GM21737 (cell line): ENCODE data around the gene ADAMTS18.
"Not testable (repeated sequence)": the region's sequence is repeated elsewhere in the genome, so short reads cannot be mapped to it uniquely, and the experiment has no call there.

Source experiments
- ATAC-seq: cut with Tn5 transposase; IDR thresholded peaks from one replicate; pipeline ENCODE4 v1.9.1; 2021; ENCODE audit warnings: mild to moderate bottlenecking, moderate library complexity; ENCODE audit not compliant: unreplicated experiment

ADAMTS18 gene

DNA sequence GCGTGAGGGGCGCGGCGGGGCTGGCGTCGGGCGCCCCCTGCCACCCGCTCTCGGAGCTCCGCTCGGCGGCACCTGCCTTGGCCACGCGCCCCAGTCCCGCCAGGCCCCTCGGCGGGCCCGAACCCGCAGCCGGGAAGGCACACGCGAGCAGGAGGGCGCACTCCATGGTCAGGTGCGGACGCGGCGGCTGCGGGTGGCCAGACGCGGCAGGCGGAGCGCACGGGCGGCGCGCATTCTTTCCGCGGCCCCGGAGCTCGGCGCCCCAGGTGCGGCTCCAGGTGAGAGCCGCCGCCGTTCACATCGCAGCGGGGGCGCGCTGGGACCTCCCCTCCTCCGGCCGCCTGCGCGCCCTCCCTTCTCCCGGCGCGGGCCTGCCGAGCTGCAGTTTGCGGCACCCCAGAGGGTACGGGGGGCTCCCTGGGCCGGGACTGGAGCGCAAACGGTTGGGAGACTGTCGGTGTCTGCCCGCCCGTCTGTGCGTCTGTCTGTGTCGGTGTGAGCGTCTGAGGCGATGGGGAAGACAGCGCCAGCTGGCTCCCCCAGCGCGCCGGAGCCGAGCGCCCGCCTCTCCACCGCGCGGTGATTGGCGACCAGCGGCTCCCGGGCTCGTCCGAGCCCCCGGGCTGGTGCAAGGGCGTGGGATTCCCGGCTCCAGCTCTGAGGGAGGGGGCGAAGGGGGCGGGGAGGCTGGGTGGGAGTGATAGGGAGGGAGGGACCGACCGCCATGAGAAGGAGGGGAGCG is at the start of gene ADAMTS18:
Gene ADAMTS18, minus strand, starts transcription at position 505 of the 742 bp plus-strand sequence. Its CDS starts 339 bp downstream, at position 166.
- no peak for ATAC-seq

DNA sequence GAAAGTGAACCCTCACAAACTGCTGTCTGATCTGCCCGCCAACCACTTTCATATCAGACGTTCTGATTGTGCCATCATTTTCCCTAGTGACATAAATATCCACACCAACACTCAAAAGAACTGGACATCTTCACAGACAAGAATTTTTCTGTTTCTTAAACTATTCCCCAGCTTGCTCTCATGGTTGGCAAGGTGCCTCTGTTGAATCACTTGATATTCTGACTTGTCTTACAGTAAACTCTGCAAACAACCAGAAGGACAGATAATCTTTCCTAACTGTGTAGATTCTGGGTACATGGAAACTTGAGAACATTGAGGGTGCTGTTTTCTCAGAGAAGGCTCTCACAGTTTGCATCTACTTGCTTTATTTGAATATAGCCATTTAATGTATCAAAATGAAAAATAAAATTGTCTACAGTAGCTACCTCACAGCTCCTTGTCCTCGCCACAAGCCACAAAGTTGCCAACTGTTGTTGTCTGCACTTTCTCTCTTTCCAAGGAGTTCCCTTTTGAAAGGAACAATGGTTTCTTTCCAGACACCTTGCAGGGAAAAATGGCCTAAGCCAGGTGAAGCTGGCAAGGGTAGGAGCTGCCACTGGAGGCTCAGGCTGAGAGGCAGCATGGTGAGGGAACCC is 46.0 kb upstream of the ADAMTS18 start:
- ATAC-seq: no peak

DNA sequence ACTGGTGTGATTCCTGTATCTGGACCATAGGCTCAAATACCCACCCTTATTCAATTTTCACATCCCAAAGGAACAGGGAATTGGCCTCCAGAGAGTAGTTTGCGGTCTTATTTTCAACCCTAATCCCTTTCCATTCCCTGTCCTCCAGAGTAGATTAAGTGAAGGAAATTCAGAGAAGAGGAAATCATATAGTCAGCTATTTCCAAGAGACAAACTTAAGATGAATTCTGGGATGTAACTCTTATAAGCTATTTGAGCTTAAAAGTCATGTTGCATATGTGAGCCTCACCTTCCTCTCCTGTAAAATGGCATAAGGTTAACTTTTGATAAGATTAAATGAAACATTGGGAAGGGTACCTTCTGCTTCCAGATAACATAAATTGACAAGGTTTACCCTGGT is 37.4 kb upstream of the ADAMTS18 start:
- ATAC-seq: no peak

GRCh38 chr16:77470851-77471250 is 36.0 kb upstream of the ADAMTS18 start:
- ATAC-seq: no peak

DNA sequence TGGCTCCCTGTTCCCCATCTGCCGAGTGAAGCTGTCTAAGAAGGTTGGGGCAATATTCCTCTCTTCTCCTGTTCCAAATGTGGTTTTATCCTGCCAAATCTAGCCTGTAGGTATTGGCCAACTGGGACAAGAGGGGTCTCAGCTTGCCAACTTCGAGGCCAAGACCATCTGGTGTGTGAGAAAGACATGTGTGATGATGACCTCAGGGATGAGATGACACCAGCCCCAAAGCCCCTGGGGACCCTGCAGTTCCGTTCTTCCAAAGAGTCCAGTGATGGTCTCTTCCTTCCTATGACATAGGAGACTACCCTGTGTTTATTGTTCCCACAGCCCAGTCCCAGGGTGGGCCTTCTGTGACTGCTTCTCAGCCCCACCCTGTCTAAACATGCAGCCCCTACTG is 34.8 kb upstream of the ADAMTS18 start:
- ATAC-seq: no peak

- ATAC-seq: no peak
Measured at GRCh38 chr16:77468831-77469230, 34.0 kb upstream of the ADAMTS18 start.

DNA sequence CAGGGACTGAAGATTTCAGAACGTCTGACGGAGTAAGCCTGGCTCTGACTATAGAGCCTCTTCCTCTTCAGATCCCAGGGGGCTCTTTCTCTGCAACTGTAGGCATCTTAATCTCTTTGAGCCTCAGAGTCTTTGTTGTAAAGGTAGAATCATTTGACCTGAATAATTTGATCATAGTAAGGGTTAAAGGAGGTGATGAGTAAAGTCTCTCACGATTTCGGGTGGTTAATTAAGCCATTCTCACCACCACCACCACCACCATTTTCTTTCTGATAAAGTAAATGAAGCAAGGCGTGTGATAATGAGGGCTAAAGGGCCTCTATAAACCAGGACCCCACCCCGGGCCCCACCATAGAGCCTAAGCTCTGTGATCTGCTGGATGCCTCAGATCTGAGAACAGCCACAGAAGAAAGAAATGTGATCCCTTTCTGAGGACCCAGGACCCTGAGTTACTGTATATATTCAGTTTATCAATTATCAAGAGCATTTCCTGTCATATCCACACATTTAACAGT is 33.0 kb upstream of the ADAMTS18 start:
- no peak for ATAC-seq

GRCh38 chr16:77463659-77464058 is 28.8 kb upstream of the ADAMTS18 start:
- ATAC-seq: not testable (repeated sequence)

- ATAC-seq: no peak
Measured at GRCh38 chr16:77462894-77463293, 28.1 kb upstream of the ADAMTS18 start.

DNA sequence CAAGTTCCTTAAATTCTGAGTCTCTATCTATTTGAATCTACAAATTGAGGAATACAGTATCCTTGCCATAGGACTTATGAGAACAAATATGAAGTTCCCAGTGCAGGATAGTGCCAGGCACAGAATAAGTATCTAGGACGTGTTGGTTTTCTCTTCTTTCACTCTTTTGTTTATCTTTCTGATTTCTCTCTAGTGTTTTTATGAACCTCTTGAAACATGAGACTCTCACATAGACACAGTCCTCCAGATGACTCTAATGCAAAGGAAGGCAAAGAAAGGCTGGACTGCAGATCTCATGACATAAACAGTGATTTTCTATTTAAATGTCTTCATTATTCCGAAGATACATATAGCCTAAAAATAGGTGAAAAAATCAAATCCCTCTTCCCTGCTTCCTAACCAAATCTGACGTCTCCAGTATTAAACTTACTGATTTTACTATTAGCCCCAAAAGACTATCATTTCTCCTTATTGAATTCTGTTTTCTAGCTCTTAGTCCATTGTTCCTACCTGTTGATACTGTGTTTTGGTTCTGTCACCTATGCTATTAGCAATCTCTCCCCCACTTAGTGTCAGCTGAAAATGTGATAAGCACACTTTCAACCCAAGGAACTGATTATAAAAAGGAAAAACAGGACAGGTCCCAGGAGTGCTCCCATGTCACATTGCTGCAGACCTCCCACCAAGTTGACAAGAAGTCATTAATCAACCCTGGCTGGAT is 24.9 kb upstream of the ADAMTS18 start:
- ATAC-seq: no peak

GRCh38 chr16:77457046-77457445 is 22.2 kb upstream of the ADAMTS18 start:
- ATAC-seq: no peak

DNA sequence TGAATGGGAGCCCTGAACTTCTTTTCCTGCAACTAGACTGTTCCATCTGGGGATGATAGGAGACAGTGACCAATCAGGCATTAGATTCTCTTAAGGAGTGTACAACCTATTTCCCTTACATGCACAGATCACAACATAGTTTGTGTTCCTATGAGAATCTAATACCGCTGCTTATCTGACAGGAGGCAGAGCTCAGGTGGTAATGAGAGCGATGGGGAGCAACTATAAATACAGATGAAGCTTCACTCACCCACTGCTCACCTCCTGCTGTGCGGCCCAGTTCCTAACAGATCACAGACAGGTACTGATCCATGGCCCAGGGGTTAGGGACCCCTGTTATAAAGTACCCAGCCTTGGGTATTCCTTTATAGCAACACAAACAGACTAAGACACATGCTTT is 17.4 kb upstream of the ADAMTS18 start:
- ATAC-seq: no peak

DNA sequence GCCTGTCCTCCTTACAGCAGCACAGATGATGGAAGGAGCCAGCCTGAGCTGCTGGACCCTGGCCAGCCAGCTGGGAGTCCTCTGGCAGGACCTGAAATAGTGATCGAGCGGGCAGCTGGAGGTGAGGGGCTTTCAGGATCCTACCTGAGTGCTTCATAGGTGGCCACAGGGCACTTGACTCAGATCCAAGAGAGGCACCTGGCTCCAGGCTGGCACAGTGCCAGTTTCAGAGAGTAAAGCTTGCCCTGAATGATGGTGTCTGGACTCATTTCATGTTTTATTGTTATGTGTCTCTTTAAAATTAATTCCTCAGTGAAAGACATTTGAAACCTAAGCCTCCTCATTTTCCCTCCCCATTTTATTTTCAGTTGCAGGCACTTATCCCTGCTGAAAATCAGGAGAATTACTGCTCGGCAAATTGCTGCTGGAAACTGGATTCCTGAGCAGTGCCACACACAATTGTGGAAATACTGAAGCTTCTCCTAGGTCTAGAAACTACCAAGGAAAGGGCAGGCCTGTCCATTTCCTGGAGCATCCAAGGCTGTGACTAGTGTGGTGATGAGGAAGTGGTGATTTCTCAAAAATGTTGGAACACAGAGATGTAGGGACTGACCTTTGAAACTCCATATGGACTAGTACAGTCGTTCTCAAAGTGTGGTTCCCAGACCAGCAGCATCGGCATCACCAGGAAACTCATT is 16.1 kb upstream of the ADAMTS18 start:
- ATAC-seq: no peak

- no peak for ATAC-seq
Measured at GRCh38 chr16:77449208-77449607, 14.4 kb upstream of the ADAMTS18 start.

DNA sequence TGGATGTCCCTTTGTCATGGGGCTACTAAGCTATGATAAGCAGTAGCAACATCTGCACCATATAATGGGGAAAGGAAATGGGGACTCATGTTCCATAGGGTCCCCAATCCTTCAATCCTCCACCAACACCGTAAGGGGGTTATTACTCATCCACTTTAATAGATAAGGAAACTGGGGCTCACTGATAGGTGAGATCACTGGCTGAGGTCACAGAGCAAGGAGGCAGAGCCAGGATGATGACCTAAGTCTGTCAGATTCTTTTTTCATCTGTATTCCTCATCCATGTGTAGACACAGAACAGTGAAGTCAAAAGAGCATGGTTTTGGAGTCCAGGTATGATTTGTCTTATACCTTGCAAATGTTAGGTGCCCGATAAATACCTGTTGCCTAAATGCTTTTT is 10.5 kb upstream of the ADAMTS18 start:
- ATAC-seq: no peak

DNA sequence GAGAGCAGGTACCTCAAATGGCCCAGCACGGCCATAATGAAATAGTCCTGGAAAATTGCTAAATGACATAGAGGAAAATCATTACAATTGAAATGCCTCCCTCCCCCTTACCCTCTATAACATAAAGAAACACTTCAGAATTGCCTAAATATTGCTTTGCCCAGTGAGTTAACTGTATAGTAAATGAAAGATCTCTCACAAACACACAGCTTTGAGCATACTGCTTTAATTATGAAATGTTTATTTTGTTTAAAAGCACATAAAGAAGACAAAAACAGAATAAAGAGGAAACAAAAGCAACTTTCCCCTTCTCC is 9.3 kb upstream of the ADAMTS18 start:
- ATAC-seq: no peak

DNA sequence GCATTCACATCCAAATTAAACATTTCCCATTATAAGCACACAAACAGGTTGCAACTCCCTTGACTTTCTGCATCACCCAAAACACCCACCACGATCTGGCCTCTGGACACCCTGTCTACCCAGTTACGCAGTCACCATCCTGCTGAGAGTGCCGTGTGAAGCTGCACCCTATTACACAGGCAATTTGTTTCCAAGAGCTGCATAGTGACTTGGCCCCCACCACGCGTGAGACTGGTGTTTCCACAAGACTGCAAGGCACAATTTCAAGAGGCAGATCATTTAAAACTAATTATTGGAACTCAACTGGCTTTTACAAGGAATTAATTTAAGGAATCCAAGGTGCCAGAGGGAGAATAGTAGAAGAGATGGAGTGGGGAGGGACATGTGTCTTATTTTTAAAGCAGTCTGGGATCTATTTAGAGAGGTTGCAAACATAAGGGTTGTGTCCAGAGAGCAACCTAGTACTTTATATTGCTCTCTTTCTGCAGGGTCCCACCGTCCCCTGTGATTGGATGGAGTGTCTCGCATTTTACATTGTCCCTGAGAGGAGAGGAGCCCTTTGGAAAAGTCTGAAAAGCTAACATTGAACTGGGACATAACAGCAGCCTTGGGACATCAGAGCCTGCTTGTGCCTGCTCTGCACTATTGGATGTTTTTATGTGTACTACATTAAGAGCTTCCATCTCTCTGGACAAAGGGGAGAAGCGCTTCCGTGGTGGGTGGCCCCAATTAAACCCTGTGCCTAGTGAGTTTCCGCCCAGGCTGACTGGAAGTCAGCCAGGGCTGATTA is 8.7 kb upstream of the ADAMTS18 start:
- no peak for ATAC-seq

GRCh38 chr16:77442078-77442477 is 7.2 kb upstream of the ADAMTS18 start:
- no peak for ATAC-seq

DNA sequence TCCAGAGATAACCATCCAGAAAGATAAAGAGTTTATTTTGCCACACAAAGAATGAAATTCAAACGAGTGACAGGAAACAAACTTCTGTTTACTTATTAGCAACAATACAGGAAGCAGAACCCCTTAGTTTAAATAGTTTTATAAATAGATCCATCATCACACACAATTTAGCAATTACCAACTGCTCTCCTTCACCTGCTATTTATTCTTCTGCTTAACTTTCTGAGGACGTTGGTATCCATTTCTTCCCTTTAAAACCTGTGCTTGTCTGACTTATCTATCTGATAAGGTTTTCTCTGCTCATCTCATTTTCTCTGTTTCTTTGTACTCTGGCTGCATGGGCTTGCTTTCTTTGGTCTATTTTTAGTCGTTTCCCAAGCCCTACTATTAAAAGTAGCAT is 4.3 kb upstream of the ADAMTS18 start:
- ATAC-seq: no peak

- ATAC-seq: no peak
Measured at GRCh38 chr16:77437859-77438258, 3.0 kb upstream of the ADAMTS18 start.
